T47D (cell line): ENCODE data around the gene TMEM178B.
"Not testable (repeated sequence)": the region's sequence is repeated elsewhere in the genome, so short reads cannot be mapped to it uniquely, and the experiment has no call there.

Source experiments
- DNase-seq, 2 experiments: peaks; one replicate each; pipeline versions ENCODE4 v3.0.0 to v3.0.0-alpha.2; 2011 to 2012; ENCODE audit warnings: low read depth in 1 of 2, low spot score in 1 of 2
- JUND ChIP-seq: IDR thresholded peaks from 2 replicates; pipeline ENCODE4 v1.6.1; 2012; ENCODE audit warnings: low read depth
- in situ Hi-C: cut with HindIII; loops from 2 replicates; pipeline ENCODE4 v1.10.0; 2016; ENCODE audit warnings: low sequenced_read_pairs, low pct_unique_long_range_greater_than_20kb

TMEM178B gene

GRCh38 chr7:141157138-141157765, 83.4 kb downstream of the TMEM178B start:
- in situ Hi-C loops: no loop called here
- no peak for DNase-seq
- TF ChIP-seq JUND: no peak

GRCh38 chr7:141158561-141158960, 84.7 kb downstream of the TMEM178B start:
- in situ Hi-C loops: no loop called here
- peak in 1 of 2 experiments; percentile 38 for DNase-seq
- TF ChIP-seq JUND: no peak

DNA sequence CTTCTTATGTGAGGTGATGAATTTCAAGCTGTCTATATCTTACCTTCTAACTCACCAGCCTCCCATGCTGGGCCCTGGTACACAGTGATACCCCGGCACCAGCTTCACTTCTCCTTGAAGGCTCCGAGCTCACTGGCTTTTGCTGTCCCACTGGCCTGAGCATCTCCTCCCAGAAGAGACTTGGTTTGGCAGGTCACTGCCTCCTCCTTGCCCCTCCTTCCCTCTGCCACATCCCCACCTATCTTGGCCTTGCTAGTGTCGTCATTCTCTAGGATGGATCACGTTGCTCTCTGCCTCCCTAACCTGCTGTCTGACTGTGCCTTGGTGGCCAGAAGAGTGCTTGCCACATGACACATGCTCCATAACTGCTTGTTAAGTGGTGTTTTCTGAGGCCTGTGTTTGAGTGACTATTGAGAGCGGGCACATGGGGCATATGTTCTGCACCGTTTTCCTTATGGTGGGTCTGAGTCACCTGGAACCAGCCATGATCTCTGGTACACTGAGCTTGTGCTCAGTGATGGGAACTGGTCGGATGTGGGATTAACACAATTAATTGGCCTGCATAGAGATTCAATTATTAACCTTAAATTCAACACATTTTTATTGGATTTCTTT, 86.5 kb downstream of the TMEM178B start:
- DNase-seq: no peak
- in situ Hi-C loops: no loop called here
- TF ChIP-seq JUND: no peak

DNA sequence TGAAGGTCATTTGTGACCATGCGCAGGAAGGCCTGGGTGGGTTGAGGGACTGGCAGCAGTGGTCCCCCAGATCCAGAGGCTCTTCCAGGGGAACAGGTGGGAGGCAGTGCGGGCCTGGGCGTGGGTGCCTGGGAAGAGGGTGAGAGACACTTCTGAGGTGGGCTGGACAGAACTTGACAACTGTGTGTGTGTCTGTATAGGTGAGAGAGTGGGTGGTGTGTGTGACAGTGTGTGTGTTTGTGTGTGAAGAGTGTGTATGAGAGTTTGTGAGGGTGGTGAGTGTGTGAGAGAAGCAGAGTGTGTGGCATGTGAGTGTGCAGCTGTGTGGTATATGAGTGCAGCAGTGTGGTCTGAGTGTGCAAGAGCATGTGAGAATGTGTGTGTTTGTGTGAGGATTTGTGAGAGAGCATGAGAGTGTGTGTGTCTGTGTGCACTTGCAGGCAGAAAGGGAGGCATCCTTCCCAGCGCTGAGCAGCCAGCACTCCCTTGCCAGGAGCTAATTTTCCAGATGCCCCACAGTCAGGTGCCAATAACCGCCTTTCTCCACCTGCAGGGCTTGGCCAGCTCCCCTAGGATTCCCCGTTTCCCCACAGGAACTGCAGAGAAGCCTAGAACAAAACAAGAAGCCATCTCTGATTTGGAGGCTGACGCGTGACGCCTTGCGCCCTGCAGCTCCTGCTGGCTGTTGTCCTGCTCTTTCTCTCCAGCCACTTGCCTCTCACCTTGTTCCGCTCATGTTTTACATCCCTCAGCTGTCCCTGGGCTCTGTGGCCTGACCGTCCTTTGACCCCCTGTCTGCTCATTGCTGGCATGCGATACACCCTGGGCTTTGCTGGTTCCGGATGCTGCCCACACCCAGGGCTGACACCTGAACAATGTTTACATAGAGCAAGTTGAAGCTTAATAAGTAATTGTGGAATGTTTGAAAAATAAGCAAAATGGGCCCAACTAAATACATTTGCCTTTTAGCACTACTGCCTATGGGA, 88.0 kb downstream of the TMEM178B start:
- in situ Hi-C loops: no loop called here

GRCh38 chr7:141165521-141165920, 91.7 kb downstream of the TMEM178B start:
- no peak for DNase-seq
- TF ChIP-seq JUND: no peak
- in situ Hi-C loops: no loop called here

More for the DNA sequence above, 88.0 kb downstream of the TMEM178B start:
- no peak for TF ChIP-seq JUND
- no peak for DNase-seq

DNA sequence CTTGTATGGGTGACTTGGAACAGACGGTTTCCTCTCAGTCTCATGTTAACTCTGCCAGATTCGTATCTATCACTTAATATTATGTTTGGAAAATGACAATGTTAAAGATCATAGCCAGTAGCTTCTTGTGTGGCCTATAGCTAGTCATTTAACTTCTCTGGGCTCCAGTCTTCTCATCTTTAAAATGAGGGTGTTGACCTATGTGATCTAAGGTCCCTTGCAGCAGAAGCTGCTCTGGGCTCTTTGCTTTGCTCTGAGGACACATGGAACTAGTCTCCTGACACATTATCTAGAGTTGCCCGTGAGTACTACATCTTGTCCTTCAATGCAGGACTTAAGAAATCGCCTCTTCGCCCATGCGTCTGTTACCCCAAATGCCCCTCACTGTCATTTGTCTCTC, 93.1 kb downstream of the TMEM178B start:
- in situ Hi-C loops: no loop called here
- no peak for DNase-seq
- no peak for TF ChIP-seq JUND

DNA sequence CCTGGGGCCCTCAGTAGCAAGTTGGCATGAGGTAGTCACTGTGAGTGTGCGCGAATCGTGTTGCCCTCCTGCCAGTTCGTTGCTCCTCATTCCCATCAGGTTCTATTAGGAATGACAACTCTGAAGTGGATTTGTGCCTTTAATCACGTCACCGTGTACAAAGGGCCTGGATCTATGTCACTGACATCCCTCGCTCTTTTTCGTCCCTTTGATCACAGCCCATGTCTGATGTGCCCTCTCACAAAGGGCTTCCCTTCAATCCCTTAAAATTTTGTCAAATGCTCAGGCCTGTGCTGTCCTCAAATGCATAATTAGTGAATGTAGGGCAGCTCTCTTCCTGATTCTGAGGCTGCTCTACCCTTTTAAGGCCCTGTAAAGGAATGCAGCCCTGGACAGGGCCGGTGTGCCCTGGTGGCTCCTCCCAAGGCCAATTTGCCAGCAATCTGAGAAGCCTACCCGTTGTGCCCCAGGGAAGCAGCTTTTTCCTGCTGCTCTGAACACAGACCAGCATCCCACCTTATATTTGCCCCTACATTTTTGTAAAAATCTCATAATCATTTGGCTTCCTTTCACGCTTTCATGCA, 93.6 kb downstream of the TMEM178B start:
- TF ChIP-seq JUND: no peak
- no peak for DNase-seq
- in situ Hi-C loops: no loop called here

DNA sequence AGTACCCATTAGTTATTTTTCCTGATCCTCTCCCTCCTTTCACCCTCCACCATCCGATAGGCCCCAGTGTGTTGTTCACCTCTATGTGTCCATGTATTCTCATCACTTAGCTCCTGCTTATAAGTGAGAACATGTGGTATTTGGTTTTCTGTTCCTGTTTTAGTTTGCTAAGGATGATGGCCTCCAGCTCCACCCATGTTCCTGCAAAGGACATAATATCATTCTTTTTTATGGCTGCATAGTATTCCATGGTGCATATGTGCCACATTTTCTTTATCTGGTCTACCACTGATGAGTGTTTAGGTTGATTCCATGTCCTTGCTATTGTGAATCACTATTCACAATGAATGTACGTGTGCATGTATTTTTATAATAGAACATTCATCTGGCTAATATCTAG, 95.3 kb downstream of the TMEM178B start:
- in situ Hi-C loops, DNase-seq: not testable (repeated sequence)

- DNase-seq, in situ Hi-C loops: not testable (repeated sequence)
These were observed 101.9 kb downstream of the TMEM178B start for GRCh38 chr7:141175728-141176127.

DNA sequence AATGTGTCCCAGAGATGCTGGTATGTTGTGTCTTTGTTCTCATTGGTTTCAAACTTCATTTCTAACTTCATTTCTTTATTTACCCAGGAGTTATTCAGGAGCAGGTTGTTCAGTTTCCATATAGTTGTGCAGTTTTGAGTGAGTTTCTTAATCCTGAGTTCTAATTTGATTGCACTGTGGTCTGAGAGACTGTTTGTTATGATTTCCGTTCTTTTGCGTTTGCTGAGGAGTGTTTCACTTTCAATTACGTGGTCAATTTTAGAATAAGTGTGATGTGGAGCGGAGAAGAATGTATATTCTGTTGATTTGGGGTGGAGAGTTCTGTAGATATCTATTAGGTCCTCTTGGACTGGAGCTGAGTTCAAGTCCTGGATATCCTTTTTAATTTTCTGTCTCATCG, 103.3 kb downstream of the TMEM178B start:
- in situ Hi-C loops, DNase-seq: not testable (repeated sequence)

DNA sequence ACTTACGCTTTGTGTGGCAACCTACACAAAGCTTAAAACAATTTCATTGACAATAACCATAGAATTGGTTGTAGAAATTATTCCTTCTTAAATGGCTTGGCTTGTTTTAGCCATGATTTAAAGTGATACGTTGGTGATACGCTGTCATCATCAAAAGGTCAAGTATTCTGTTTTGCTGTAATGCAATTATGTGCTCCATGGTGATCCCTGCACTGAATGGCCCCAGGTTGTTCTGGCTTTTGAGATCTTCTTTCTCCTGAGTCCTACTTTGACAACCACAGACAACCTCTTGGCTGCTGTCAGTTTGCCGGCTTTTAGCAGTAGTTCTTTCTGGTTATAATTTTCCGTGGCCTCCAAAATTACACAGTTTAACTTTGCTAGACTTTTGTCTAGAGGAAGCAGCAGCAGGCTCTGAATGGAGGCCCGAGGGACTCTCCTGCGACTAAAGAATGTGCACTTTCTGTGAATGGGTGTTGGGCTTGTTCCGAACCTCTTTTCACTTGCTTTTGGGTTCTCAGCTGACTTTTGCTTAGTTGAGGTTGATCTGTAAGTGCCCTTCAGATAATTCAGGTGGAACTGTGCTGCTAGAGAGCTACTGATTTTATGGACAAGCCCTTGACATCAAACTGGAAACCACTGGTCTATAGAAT, 104.7 kb downstream of the TMEM178B start:
- DNase-seq: no peak
- in situ Hi-C loops: no loop called here
- no peak for TF ChIP-seq JUND

- in situ Hi-C loops: no loop called here
- no peak for TF ChIP-seq JUND
- DNase-seq: no peak
These were observed 107.9 kb downstream of the TMEM178B start for GRCh38 chr7:141181812-141182211.
